GM19238 (cell line): Measurements from ENCODE around the gene NRG3.

Experiments used
- DNase-seq: peaks from one replicate; pipeline ENCODE4 v3.0.0; 2011; ENCODE audit warnings: low spot score; ENCODE audit not compliant: insufficient read length

NRG3 gene

GRCh38 chr10:82084904-82085303 lies 209.9 kb downstream of the NRG3 start:
- no peak for DNase-seq

GRCh38 chr10:82089327-82089726 lies 214.3 kb downstream of the NRG3 start:
- no peak for DNase-seq

- no peak for DNase-seq
These were observed 216.4 kb downstream of the NRG3 start for GRCh38 chr10:82091413-82091812.

- no peak for DNase-seq
These were observed 217.1 kb downstream of the NRG3 start for GRCh38 chr10:82092111-82092510.

- no peak for DNase-seq
These were observed 249.7 kb downstream of the NRG3 start for GRCh38 chr10:82124713-82125112.

- DNase-seq = no peak
These were observed 253.5 kb downstream of the NRG3 start for GRCh38 chr10:82128527-82128926.

GRCh38 chr10:82136103-82136502 lies 261.1 kb downstream of the NRG3 start:
- no peak for DNase-seq

GRCh38 chr10:82144153-82144552 lies 269.2 kb downstream of the NRG3 start:
- DNase-seq = no peak

- DNase-seq = no peak
These were observed 273.8 kb downstream of the NRG3 start for GRCh38 chr10:82148764-82149163.

- no peak for DNase-seq
These were observed 274.7 kb downstream of the NRG3 start for GRCh38 chr10:82149674-82150073.

GRCh38 chr10:82150123-82150900 lies 275.3 kb downstream of the NRG3 start:
- DNase-seq = no peak

GRCh38 chr10:82160307-82160706 lies 285.3 kb downstream of the NRG3 start:
- DNase-seq = no peak

GRCh38 chr10:82161264-82161663 lies 286.3 kb downstream of the NRG3 start:
- DNase-seq = no peak

- no peak for DNase-seq
These were observed 287.7 kb downstream of the NRG3 start for GRCh38 chr10:82162549-82163195.

GRCh38 chr10:82171899-82172298 lies 296.9 kb downstream of the NRG3 start:
- DNase-seq = no peak

GRCh38 chr10:82176587-82176986 lies 301.6 kb downstream of the NRG3 start:
- no peak for DNase-seq

- DNase-seq = no peak
These were observed 315.7 kb downstream of the NRG3 start for GRCh38 chr10:82190432-82191260.

GRCh38 chr10:82191653-82192052 lies 316.7 kb downstream of the NRG3 start:
- no peak for DNase-seq

GRCh38 chr10:82192665-82193064 lies 317.7 kb downstream of the NRG3 start:
- no peak for DNase-seq

- DNase-seq = no peak
These were observed 319.4 kb downstream of the NRG3 start for GRCh38 chr10:82194419-82194818.

GRCh38 chr10:82206831-82207230 lies 331.8 kb downstream of the NRG3 start:
- DNase-seq = no peak

GRCh38 chr10:82208726-82209125 lies 333.7 kb downstream of the NRG3 start:
- no peak for DNase-seq
